K562 (cell line): ENCODE results near the gene SULT2B1. TPM values are rescaled to one million over a fixed set of nuclear protein-coding genes. Genes with fewer than 3 reads are reported as not detected.

Experiments used
- ATAC-seq: fragments of 200-7000 bp; cut with Tn5 transposase; 3 replicates; pipeline ENCODE4 v1.9.1; 2020; ENCODE audit warnings: moderate library complexity
- BruUV-seq: library from RNA; stranded (reverse); fragments of 400-500 nt; replicated peaks from 2 replicates; lab custom pipeline; 2021; lab: Mats Ljungman, UMichigan
- CTCF ChIA-PET: fragments of 300-600 bp; formaldehyde crosslinking; extraction: SDS; loops from one replicate; lab custom pipeline; 2021; ENCODE audit warnings: low intra/inter-chr PET ratio; lab: Yijun Ruan, JAX
- POLR2A ChIA-PET: fragments of 300-600, 350-650 bp; sonication (Branson Sonifier 250); formaldehyde crosslinking; extraction: SDS; loops from one replicate; lab custom pipeline; 2021; ENCODE audit warnings: antibody characterized with exemption, inconsistent platforms; lab: Yijun Ruan, JAX
- DNase-seq, 4 experiments: peaks; one replicate each; pipeline versions ENCODE4 v3.0.0 to v3.0.0-alpha.2; 2011 to 2018; ENCODE audit warnings: low spot score in 3 of 4, mixed read lengths in 3 of 4; ENCODE audit errors: extremely low read depth in 1 of 4
- FAIRE-seq: peaks from 2 replicates; lab custom pipeline; 2011; peaks lifted over from hg19 to GRCh38; lab: Jason Lieb, UNC
- H2AFZ ChIP-seq: 2 replicates; pipeline ENCODE4 v1.6.0; 2011; ENCODE audit warnings: low read depth, low read length, control low read depth, inconsistent platforms
- H3K27ac ChIP-seq: fragments of 200-600 bp; 3 replicates; pipeline ENCODE4 v1.8.0; 2011; ENCODE audit warnings: low read depth, mild to moderate bottlenecking, control low read depth, inconsistent platforms, low read length, moderate library complexity, mixed read lengths; ENCODE audit errors: extremely low read depth
- H3K27me3 ChIP-seq, 2 experiments: fragments of 300-600 bp in 1 of 2; 2 replicates in 1 of 2; 3 replicates in 1 of 2; pipeline versions ENCODE4 v1.6.0 to v1.8.0; 2011; ENCODE audit warnings: inconsistent platforms in 2 of 2, low read length in 2 of 2, mild to moderate bottlenecking in 1 of 2, mixed read lengths in 1 of 2, moderate library complexity in 1 of 2; ENCODE audit not compliant: control insufficient read depth in 2 of 2, insufficient read depth in 2 of 2
- H3K36me3 ChIP-seq: fragments of 300-600 bp; 3 replicates; pipeline ENCODE4 v1.8.0; 2011; ENCODE audit warnings: mild to moderate bottlenecking, low read length, inconsistent platforms; ENCODE audit not compliant: control insufficient read depth, insufficient read depth
- H3K4me1 ChIP-seq, 2 experiments: fragments of 200-600 bp in 1 of 2; replicated peaks in 1 of 2; 2 replicates in 1 of 2; 3 replicates in 1 of 2; pipeline versions ENCODE4 v1.5.1 to v1.8.0; 2011; ENCODE audit warnings: inconsistent platforms in 2 of 2, low read length in 2 of 2, mild to moderate bottlenecking in 1 of 2, mixed read lengths in 1 of 2, moderate library complexity in 1 of 2; ENCODE audit not compliant: control insufficient read depth in 2 of 2, insufficient read depth in 2 of 2
- H3K4me2 ChIP-seq: 2 replicates; pipeline ENCODE4 v1.6.1; 2011; ENCODE audit warnings: low read length, control low read depth, inconsistent platforms, mixed read lengths; ENCODE audit not compliant: insufficient read depth
- H3K4me3 ChIP-seq: fragments of 200-600 bp; sonication (generic), shearing (Covaris generic); 2 replicates; pipeline ENCODE4 v1.5.1; 2016; ENCODE audit warnings: control low read depth, inconsistent platforms
- H3K79me2 ChIP-seq: fragments of 200-600 bp; 3 replicates; pipeline ENCODE4 v1.8.0; 2011; ENCODE audit warnings: low read length, inconsistent platforms; ENCODE audit not compliant: control insufficient read depth, insufficient read depth
- H3K9ac ChIP-seq, 2 experiments: 2 replicates each; pipeline versions ENCODE4 v1.6.0 to v1.6.1; 2011; ENCODE audit warnings: low read depth in 2 of 2, low read length in 2 of 2, control low read depth in 1 of 2, inconsistent platforms in 1 of 2, mild to moderate bottlenecking in 1 of 2, mixed read lengths in 1 of 2; ENCODE audit not compliant: insufficient read depth in 1 of 2
- H3K9me1 ChIP-seq: one replicate; pipeline ENCODE4 v1.6.0; 2011; ENCODE audit warnings: inconsistent platforms, mild to moderate bottlenecking, low read length, moderate library complexity; ENCODE audit not compliant: control insufficient read depth, insufficient read depth
- H3K9me3 ChIP-seq: replicated peaks from 2 replicates; pipeline ENCODE4 v1.5.1; 2011; ENCODE audit warnings: low read depth, low read length, inconsistent platforms; ENCODE audit not compliant: control insufficient read depth, insufficient read depth
- H4K20me1 ChIP-seq: replicated peaks from 2 replicates; pipeline ENCODE4 v1.6.1; 2011; ENCODE audit warnings: low read length, inconsistent platforms, mixed read lengths; ENCODE audit not compliant: control insufficient read depth, insufficient read depth
- HCFC1 ChIP-seq: IDR thresholded peaks from 2 replicates; pipeline ENCODE4 v1.6.1; 2012; ENCODE audit warnings: low read depth, low read length, improper control_type of control experiment
- KDM4B ChIP-seq, 2 experiments: fragments of 450-650 bp in 1 of 2; sonication (generic) in 1 of 2; IDR thresholded peaks; 2 replicates each; pipeline ENCODE4 v1.6.1; 2016 to 2017; ENCODE audit warnings: borderline replicate concordance in 2 of 2, antibody characterized with exemption in 1 of 2, low read depth in 1 of 2, mild to moderate bottlenecking in 1 of 2
- MEIS2 ChIP-seq: fragments of 450-650 bp; IDR thresholded peaks from 2 replicates; pipeline ENCODE4 v1.6.1; 2014; ENCODE audit warnings: mild to moderate bottlenecking; ENCODE audit not compliant: partially characterized antibody
- PRMT5 ChIP-seq: sonication (generic); formaldehyde crosslinking; IDR thresholded peaks from 2 replicates; pipeline ENCODE4 v1.5.0; 2020; ENCODE audit warnings: missing genetic modification reagents
- SUPT5H ChIP-seq: fragments of 450-650 bp; IDR thresholded peaks from 2 replicates; pipeline ENCODE4 v1.6.1; 2016
- ZNF143 ChIP-seq: sonication (generic); formaldehyde crosslinking; IDR thresholded peaks from 2 replicates; pipeline ENCODE4 v1.9.0; 2022; ENCODE audit warnings: mild to moderate bottlenecking, missing genetic modification reagents
- ZNF311 ChIP-seq: fragments of 250-450 bp; sonication (Bioruptor Pico); IDR thresholded peaks from 2 replicates; pipeline ENCODE4 v1.4.0; 2020; ENCODE audit warnings: mild to moderate bottlenecking, moderate library complexity
- ZNF431 ChIP-seq: sonication (generic); formaldehyde crosslinking; IDR thresholded peaks from 2 replicates; pipeline ENCODE4 v1.8.0; 2022; ENCODE audit warnings: mild to moderate bottlenecking, missing genetic modification reagents
- WGBS: fragments of 100-300 bp; shearing (Covaris generic); methylation state at CpG from one replicate; pipeline ENCODE4 v1.1.6; 2016; ENCODE audit warnings: low coverage, mixed read lengths; ENCODE audit not compliant: insufficient coverage; ENCODE audit errors: missing lambda C conversion rate; 5-methylcytosine and 5-hydroxymethylcytosine counted together
- in situ Hi-C: fragments of 300-500 bp; cut with MboI; formaldehyde crosslinking; loops from 4 replicates; pipeline ENCODE4 v1.15.0; 2018; ENCODE audit warnings: inconsistent platforms, mixed read lengths
- intact Hi-C: fragments of 100-400 bp; cut with micrococcal nuclease; formaldehyde crosslinking; loops from 2 replicates; pipeline ENCODE4 v1.14.2; 2022
- polyA plus RNA-seq, 8 experiments: library from polyadenylated mRNA; depleted of rRNA in 4 of 8; stranded (reverse) in 5 of 8; unstranded in 3 of 8; fragments of >200 nt; fragmentation: Nextera tagmentation in 2 of 8; fragmentation: Illumina TruSeq in 1 of 8; extraction: Ambion mirVana in 2 of 8; extraction: Trizol in 1 of 8; gene quantifications; 2 replicates each; pipeline versions ENCODE4 v1.2.1 to v1.2.3, GENCODE V29; 2011 to 2014; ENCODE audit warnings: inconsistent platforms in 1 of 8, missing spikeins in 1 of 8
- total RNA-seq, 7 experiments: library from RNA; depleted of rRNA in 6 of 7; stranded (reverse); fragments of >200 nt in 6 of 7; fragmentation: Illumina TruSeq in 2 of 7; extraction: Trizol in 2 of 7; gene quantifications; 2 replicates each; pipeline versions ENCODE4 v1.2.1 to v1.2.3, GENCODE V29; 2011 to 2021; ENCODE audit warnings: low replicate concordance in 1 of 7
- TF ChIP-seq, protein P1 (sequence below), 2 experiments: fragments of 450-650 bp in 1 of 2; sonication (generic) in 1 of 2; formaldehyde crosslinking in 1 of 2; IDR thresholded peaks in 1 of 2; conservative IDR thresholded peaks in 1 of 2; 2 replicates each; pipeline versions ENCODE4 v1.6.1 to v1.8.1; 2016 to 2023; ENCODE audit warnings: mild to moderate bottlenecking in 2 of 2, moderate library complexity in 2 of 2, inconsistent platforms in 1 of 2, missing genetic modification reagents in 1 of 2
- TF ChIP-seq, protein P2 (sequence below): fragments of 250-450 bp; sonication (Bioruptor Pico); IDR thresholded peaks from 2 replicates; pipeline ENCODE4 v1.5.0; 2021; ENCODE audit warnings: mild to moderate bottlenecking, borderline replicate concordance
- TF ChIP-seq, protein P3 (sequence below): IDR thresholded peaks from 2 replicates; pipeline ENCODE4 v1.6.1; 2012; ENCODE audit warnings: low read depth, low read length, improper control_type of control experiment, borderline replicate concordance
- TF ChIP-seq, protein P4 (sequence below): fragments of 250-450 bp; sonication (Bioruptor Pico); IDR thresholded peaks from 2 replicates; pipeline ENCODE4 v1.4.0; 2020; ENCODE audit warnings: mild to moderate bottlenecking, moderate library complexity

The SULT2B1 gene
- total and polyA plus RNA-seq, 9 of the 15 experiments (the other 6 are each of a cell fraction or from before 2014, with no cell fraction given) = 0.09 to 0.62 (median 0.22) TPM; not detected in 2

DNA sequence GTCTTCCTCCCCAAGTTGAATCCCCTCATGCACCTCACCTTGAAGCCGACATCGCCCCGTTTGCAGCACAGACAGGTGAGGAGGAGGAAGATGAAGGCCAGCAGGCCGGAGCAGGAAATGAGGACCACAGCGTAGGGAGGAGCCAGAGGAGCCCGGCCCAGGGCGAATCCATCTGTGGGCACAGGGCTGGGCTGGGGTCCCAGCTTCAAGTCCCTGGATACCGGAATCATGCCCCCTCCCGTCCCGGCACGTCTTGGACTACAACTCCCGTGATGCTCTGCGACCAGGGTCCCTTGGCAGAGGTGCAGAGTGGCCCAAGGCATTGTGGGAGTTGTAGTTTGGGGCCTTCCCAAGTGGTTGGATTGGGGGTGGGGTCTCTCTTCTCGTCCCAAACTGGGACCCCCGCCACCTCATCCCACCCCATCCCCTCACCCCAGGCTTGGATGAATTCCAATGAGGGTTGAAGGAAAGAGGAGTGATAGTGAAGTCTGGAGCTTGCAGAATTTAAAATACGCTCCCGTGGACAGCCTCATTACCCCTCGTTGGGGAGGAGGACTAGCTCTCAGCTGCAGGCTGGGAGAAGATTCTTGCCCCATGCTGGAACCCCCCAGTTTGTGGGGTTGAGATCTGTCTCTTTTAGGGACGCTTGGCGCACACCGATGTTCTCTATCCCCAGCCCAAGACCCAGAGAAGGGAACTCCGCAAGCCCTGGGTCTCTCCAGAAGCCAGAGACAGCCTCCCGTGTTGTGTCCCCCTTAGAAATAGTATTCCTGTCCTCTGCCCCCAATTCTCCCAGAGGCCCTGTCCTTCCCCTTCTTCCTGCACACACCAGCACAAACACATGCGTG is 41.3 kb upstream of the SULT2B1 start (continued):
- TF ChIP-seq HCFC1 = peak; percentile 98
- peak; percentile 99 for TF ChIP-seq ZNF143 (CRISPR knock-in tag)

DNA sequence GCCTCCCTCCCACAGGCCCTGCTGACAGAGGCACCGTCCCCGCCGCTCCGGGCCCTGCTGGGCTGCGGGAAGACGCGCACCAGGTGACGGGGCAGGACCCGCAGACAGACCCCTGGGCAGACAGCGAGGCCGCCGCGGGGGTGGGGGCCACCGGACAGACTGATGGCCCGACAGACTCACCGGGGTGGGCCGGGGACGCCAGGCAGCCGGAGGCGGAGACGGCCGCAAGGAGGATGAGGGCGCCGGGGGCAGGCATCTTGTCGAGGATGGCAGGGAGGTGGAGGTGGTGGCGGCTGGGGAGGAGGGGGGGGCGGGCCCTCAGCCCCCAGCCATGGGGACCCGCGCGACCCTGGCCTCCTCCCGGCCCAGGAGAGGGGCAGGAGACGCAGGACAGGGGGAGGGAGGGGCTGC is 40.6 kb upstream of the SULT2B1 start:
- intact Hi-C loops = no loop called here
- no peak overlapping the region for H2AFZ ChIP-seq
- no peaks in the 10 kb centered on the region for H3K9me1 ChIP-seq
- no TSS peak for BruUV-seq
- H3K27ac ChIP-seq = no peak overlapping the region
- ChIA-PET POLR2A (no interaction called here), CTCF (no interaction called here)
- H4K20me1 ChIP-seq = peaks cover 8% of the 10 kb centered on the region; the same call in 1 of the 2 replicates
- 5% methylated on average over 13 of the region's 32 CpGs for WGBS
- no peak overlapping the region for H3K4me2 ChIP-seq
- no peaks in the 10 kb centered on the region for H3K79me2 ChIP-seq
- no peaks in the 10 kb centered on the region for H3K9me3 ChIP-seq
- H3K9ac ChIP-seq = no peak overlapping the region
- H3K27me3 ChIP-seq = peaks cover 7 to 30% of the 10 kb centered on the region in 2 experiments; a peak in 3 of 5 replicates
- in situ Hi-C loops = no loop called here
- peaks cover 0 to 37% of the 10 kb centered on the region in 2 experiments; a peak in 3 of 5 replicates for H3K4me1 ChIP-seq
- H3K36me3 ChIP-seq = no peaks in the 10 kb centered on the region
- DNase-seq (no peak), ATAC-seq (no peak), FAIRE-seq (no peak)
- H3K4me3 ChIP-seq = no peak overlapping the region
- TF ChIP-seq SUPT5H (no peak), ZNF311 (no peak), ZNF431 (no peak), KDM4B (IDR thresholded peaks at IDR 0.05; ENCODE audit: borderline replicate concordance in 2 of 2, low read depth in 1 of 2) (no peak), PRMT5 (CRISPR knock-in tag) (no peak), MEIS2 (no peak)
- TF ChIP-seq, protein P1, sequence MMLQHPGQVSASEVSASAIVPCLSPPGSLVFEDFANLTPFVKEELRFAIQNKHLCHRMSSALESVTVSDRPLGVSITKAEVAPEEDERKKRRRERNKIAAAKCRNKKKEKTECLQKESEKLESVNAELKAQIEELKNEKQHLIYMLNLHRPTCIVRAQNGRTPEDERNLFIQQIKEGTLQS (IDR thresholded peaks at IDR 0.05) = no peak
- TF ChIP-seq, protein P1 (CRISPR knock-in tag; conservative IDR thresholded peaks at IDR 0.05) = no peak
- TF ChIP-seq, protein P2, sequence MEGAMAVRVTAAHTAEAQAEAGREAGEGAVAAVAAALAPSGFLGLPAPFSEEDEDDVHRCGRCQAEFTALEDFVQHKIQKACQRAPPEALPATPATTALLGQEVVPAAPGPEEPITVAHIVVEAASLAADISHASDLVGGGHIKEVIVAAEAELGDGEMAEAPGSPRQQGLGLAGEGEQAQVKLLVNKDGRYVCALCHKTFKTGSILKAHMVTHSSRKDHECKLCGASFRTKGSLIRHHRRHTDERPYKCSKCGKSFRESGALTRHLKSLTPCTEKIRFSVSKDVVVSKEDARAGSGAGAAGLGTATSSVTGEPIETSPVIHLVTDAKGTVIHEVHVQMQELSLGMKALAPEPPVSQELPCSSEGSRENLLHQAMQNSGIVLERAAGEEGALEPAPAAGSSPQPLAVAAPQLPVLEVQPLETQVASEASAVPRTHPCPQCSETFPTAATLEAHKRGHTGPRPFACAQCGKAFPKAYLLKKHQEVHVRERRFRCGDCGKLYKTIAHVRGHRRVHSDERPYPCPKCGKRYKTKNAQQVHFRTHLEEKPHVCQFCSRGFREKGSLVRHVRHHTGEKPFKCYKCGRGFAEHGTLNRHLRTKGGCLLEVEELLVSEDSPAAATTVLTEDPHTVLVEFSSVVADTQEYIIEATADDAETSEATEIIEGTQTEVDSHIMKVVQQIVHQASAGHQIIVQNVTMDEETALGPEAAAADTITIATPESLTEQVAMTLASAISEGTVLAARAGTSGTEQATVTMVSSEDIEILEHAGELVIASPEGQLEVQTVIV (CRISPR knock-in tag) = no peak
- TF ChIP-seq, protein P3, sequence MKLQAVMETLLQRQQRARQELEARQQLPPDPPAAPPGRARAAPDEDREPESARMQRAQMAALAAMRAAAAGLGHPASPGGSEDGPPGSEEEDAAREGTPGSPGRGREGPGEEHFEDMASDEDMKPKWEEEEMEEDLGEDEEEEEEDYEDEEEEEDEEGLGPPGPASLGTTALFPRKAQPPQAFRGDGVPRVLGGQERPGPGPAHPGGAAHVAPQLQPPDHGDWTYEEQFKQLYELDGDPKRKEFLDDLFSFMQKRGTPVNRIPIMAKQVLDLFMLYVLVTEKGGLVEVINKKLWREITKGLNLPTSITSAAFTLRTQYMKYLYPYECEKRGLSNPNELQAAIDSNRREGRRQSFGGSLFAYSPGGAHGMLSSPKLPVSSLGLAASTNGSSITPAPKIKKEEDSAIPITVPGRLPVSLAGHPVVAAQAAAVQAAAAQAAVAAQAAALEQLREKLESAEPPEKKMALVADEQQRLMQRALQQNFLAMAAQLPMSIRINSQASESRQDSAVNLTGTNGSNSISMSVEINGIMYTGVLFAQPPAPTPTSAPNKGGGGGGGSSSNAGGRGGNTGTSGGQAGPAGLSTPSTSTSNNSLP = no peak
- TF ChIP-seq, protein P4, sequence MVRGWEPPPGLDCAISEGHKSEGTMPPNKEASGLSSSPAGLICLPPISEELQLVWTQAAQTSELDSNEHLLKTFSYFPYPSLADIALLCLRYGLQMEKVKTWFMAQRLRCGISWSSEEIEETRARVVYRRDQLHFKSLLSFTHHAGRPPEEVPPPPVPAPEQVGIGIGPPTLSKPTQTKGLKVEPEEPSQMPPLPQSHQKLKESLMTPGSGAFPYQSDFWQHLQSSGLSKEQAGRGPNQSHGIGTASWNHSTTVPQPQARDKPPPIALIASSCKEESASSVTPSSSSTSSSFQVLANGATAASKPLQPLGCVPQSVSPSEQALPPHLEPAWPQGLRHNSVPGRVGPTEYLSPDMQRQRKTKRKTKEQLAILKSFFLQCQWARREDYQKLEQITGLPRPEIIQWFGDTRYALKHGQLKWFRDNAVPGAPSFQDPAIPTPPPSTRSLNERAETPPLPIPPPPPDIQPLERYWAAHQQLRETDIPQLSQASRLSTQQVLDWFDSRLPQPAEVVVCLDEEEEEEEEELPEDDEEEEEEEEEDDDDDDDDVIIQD (CRISPR knock-in tag) = no peak
